Right ventricle myocardium inferior (tissue), 1 donor: ENCODE data around the gene SYNE2. TPM values are rescaled to one million over a fixed set of nuclear protein-coding genes. Genes with fewer than 3 reads are reported as not detected.
"Not testable (repeated sequence)": the region's sequence is repeated elsewhere in the genome, so short reads cannot be mapped to it uniquely, and the experiment has no call there.

Experiments used
- ATAC-seq: fragments of 200-7000 bp; cut with Tn5 transposase; one replicate; pipeline ENCODE4 v1.9.1; 2020; ENCODE audit warnings: mild to moderate bottlenecking, moderate library complexity
- DNase-seq: peaks from one replicate; pipeline ENCODE4 v3.0.0; 2021; ENCODE audit errors: missing footprints
- intact Hi-C: fragments of 100-400 bp; cut with DNase I; formaldehyde crosslinking; loops from one replicate; pipeline ENCODE4 v1.11.0; 2022
- total RNA-seq: library from RNA; stranded (reverse); fragmentation: NEBNext Ultra II Directional; extraction: Animal tissue kit (Norgen Biotek cat#: 25700); gene quantifications from one replicate; pipeline ENCODE4 v1.2.1, GENCODE V29; 2021
- donor health status: DM: no; HTN: yes; CAD: no; lungs with severe emphysema.

Gene SYNE2
- total RNA-seq, 1 donor from 2014 or later, result 191 TPM

GRCh38 chr14:63982629-63983028 lies 129.8 kb downstream of the SYNE2 start:
- ATAC-seq (no peak), DNase-seq (no peak)
- intact Hi-C loops, result no loop called here

DNA sequence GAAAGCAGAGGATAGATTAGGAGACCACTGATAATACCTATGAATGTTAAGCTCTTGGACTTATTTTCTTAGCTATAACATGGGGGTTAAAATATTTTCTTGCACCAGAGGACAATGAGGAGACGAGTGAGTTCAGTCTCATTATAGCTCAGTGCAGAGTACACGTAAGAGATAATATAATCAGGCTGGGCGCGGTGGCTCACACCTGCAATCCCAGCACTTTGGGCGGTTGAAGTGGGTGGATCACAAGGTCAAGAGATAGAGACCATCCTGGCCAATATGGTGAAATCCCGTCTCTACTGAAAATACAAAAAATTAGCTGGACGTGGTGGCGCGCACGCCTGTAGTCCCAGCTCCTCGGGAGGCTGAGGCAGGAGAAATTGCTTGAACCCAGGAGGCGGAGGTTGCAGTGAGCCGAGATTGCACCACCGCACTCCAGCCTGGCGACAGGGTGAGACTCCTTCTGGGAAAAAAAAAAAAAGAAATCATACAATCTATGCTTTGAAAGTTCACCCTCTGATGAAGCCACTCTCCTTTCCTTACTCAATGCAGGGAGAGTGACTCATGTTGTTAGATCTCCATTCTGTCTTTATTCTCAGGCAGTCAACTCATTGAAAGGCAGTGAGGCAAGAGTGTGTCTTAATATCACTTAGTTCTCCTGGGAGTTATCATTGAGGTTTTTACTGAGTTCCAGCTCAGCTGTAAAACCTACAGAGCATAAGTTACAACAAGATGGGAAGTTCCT lies 134.2 kb downstream of the SYNE2 start:
- ATAC-seq (no peak), DNase-seq (no peak)
- intact Hi-C loops, result no loop called here

DNA sequence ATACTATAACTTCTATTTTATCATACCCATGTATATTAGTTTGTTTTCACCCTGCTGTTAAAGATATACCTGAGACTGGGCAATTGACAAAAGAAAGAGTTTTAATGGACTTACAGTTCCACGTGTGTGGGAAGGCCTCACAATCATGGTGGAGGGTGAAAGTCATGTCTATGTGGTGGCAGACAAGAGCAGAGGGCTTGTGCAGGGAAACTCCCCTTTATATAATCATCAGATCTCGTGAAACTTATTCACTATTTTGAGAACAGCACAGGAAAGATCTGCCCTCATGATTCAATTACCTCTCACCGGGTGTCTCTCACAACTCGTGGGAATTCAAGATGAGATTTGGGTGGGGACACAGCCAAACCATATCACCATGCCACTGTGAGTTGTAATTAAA lies 135.8 kb downstream of the SYNE2 start:
- ATAC-seq (no peak), DNase-seq (no peak)
- intact Hi-C loops, result no loop called here

GRCh38 chr14:63991833-63992232 lies 139.0 kb downstream of the SYNE2 start:
- DNase-seq (no peak), ATAC-seq (no peak)
- intact Hi-C loops, result loop anchor here (5.0 kb wide), 1 partner anchor 195 kb away; no protein-coding TSS in a partner anchor

DNA sequence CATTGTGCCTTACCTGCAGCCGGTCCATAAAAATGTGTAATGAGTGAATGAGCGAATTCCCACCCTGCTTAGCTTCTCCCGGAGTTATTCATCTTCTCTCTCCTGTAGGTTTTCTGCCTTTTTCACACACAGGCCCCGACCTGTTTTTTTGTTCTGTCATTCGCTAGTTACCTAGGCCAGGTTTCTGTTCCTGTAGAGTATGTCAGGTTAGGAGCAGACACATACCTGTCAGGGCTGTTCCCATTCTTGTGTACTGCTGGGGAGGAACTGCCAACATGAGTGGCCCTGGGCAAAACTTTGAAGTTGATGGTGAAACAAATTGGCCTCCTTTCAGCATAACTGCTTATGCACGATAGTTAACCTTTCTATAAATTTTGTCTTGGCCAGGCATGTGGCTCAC lies 140.1 kb downstream of the SYNE2 start:
- no peak for ATAC-seq
- no peak for DNase-seq
- intact Hi-C loops, result loop anchor here (5.0 kb wide), 1 partner anchor 196 kb away; no protein-coding TSS in a partner anchor

GRCh38 chr14:63993992-63994391 lies 141.2 kb downstream of the SYNE2 start:
- intact Hi-C loops, result loop anchor here (5.0 kb wide), 1 partner anchor 197 kb away; no protein-coding TSS in a partner anchor
- DNase-seq (no peak), ATAC-seq (no peak)

- DNase-seq (no peak), ATAC-seq (no peak)
- intact Hi-C loops, result no loop called here
Measured at GRCh38 chr14:63995285-63995684, 142.5 kb downstream of the SYNE2 start.

DNA sequence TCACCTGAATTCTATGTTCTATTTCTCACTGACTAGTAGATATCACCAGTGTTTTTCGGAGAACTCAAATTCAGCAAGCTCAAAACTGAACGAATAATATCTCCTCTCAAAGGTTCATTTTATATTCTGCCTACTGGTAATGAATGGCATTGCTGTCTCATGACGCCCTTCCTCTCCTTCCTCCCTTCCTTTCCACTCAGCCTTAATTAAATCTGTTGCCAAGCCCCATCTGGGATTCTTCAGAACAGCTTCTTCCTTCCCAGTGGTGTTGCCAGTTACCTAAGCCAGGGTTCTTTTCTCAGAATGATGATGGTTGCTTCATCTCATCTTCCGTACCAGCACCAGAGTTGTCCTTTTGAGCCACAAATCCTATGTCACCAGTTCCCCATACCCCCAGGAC lies 143.2 kb downstream of the SYNE2 start:
- ATAC-seq (no peak), DNase-seq (no peak)
- intact Hi-C loops, result no loop called here

GRCh38 chr14:63996625-63997220 lies 143.9 kb downstream of the SYNE2 start:
- DNase-seq, result no peak
- intact Hi-C loops, result no loop called here
- no peak for ATAC-seq

DNA sequence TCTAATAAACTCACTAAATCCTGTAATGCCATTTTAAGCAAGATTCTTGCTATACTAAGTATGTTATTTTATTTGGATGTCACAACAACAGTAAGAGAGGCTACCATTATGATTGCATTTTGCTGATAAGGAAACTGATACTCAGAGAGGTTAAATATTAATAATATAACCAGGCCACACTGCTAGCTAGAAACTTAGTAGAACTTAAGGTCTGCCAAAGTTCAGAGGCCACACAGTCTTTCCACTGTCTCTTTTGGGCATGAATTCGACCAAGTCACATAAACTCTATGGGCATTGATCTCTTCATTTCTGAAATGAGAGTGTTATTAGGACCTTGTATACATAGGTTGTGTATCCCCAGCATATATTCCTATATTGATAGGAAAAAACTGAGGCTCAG lies 147.9 kb downstream of the SYNE2 start:
- DNase-seq (no peak), ATAC-seq (no peak)
- intact Hi-C loops, result loop anchor here (10.0 kb wide), 1 partner anchor 144 kb away; no protein-coding TSS in a partner anchor

GRCh38 chr14:64005822-64006221 lies 153.0 kb downstream of the SYNE2 start:
- no peak for DNase-seq
- intact Hi-C loops, result loop anchor here (10.0 kb wide), 1 partner anchor 139 kb away; no protein-coding TSS in a partner anchor
- no peak for ATAC-seq

DNA sequence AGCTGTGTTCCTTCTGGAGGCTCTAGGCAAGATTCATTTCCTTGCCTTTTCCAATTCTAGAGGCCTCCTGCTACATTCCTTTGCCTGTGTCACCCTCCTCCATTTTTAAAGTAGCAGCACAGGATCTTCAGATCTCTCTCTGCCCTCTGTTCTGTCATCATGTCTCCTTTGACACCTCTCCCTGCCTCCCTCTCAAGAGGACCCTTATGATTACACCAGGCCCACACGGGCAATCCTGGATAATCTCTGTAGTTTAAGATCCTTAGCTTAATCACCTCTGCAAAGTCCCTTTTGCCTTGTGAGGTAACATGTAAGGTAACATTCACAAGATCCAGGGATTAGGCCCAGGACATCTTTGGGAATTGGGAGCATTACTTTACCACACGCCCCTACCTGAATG lies 155.2 kb downstream of the SYNE2 start:
- DNase-seq (no peak), ATAC-seq (no peak)
- intact Hi-C loops, result loop anchor here (10.0 kb wide), 1 partner anchor 137 kb away; no protein-coding TSS in a partner anchor

GRCh38 chr14:64012003-64012402 lies 159.2 kb downstream of the SYNE2 start:
- DNase-seq, result no peak
- intact Hi-C loops, result no loop called here
- no peak for ATAC-seq

GRCh38 chr14:64012720-64013119 lies 159.9 kb downstream of the SYNE2 start:
- DNase-seq (no peak), ATAC-seq (no peak)
- intact Hi-C loops, result no loop called here

DNA sequence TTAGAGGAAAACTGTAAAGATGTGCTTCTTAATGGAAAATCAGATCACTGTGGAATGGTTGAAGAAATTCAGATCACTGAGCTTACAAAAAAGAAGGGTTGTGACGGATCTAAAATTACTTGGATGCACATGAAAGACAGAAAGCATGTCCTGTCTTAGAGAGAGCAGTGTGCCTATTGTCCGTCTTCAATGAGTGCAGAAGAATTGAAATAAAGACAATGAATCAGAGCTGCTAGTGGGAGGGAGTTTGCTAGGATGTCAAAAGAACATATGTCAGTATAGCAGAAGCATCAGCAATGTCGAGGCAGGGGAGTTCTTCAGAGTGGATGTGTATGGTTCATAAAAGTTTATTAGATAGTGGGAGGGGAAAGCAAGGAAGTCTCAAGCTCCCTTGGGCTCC lies 172.7 kb downstream of the SYNE2 start:
- intact Hi-C loops, result no loop called here
- DNase-seq, result no peak
- ATAC-seq, result no peak

DNA sequence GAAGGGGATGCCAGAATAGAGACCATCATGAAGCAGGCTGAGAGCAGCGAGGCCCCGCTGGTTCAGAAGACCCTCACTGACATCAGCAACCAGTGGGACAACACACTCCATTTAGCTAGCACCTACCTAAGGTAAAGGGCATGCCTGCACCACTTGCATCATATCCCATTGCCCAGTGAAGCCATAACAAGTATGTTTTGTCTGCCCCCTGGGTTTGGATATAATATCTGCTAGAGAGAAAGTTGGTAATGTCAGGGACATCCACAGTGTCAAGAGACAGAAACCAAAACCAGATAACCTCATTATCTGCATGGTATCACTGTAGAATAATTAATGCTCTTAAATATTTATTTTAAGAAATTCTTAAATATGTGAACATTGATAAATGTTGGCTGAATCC lies 173.8 kb downstream of the SYNE2 start:
- intact Hi-C loops, result no loop called here
- DNase-seq (no peak), ATAC-seq (no peak)

DNA sequence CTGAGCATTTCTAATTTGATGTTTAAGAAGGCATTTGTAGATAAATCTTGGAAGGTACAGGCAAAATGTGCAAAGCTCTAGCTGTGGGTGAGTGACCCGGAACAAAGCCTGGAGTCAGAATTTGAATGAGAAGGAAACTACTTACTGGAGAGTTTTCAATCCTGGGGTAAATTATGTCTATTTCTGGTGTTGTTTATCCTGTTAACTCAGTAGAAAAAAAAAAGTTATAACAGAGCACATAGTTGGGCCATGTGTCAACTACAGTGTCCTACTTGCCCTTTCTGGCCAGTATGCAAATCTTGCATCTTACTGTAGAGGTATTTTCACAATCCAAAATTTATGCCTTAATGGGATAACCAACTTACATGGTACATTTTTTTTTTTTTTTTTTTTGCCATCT lies 182.3 kb downstream of the SYNE2 start:
- DNase-seq (no peak), ATAC-seq (no peak)
- intact Hi-C loops, result no loop called here

- ATAC-seq, DNase-seq, intact Hi-C loops: not testable (repeated sequence)
Measured at GRCh38 chr14:64037869-64038745, 185.3 kb downstream of the SYNE2 start.

- intact Hi-C loops, result no loop called here
- no peak for DNase-seq
- no peak for ATAC-seq
Measured at GRCh38 chr14:64038841-64039542, 186.2 kb downstream of the SYNE2 start.
